ENCODE results near the gene KLF4. TPM values are rescaled to one million over a fixed set of nuclear protein-coding genes. Genes with fewer than 3 reads are reported as not detected.

Gene KLF4
- polyA plus RNA-seq, 1 donor (not counting 4 experiments of a cell fraction or from before 2014, with no cell fraction given), result 37.1 TPM

DNA sequence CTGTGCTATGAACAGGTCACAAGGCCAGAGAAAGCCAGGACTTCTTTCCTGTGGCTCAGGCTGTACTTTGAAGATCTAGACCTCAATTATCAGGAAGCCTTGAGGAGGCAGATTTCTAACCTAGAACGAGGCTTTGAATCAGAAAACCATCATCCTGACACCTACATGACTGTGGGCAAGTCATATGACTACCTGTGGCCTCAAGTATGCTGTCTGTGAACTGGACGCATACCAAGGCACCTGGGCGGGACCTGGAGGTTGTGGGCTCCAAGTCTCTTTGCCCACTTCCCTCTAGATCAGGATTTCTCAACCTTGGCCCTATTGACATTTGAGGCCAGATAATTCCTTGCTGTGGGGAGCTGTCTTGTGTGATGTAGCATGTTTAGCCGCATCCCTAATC lies 42.5 kb downstream of the KLF4 start:
- Histone ChIP-seq H3K36me3 (ENCODE audit: control insufficient read depth in 2 of 2, extremely low read depth in 1 of 2, insufficient read depth in 2 of 2, low read length in 2 of 2) (no peaks in the 10 kb centered on the region), H3K4me2 (ENCODE audit: control insufficient read depth, extremely low read depth, insufficient read depth, low read depth, low read length) (no peak overlapping the region), H3K27me3 (ENCODE audit: control insufficient read depth, extremely low read depth, insufficient read depth, low read length) (no peaks in the 10 kb centered on the region), H4K20me1 (ENCODE audit: control insufficient read depth, extremely low read depth, insufficient read depth, low read length) (no peaks in the 10 kb centered on the region), H3K27ac (ENCODE audit: control insufficient read depth, insufficient read depth, low read length) (no peak overlapping the region), H3K4me1 (ENCODE audit: control insufficient read depth, extremely low read depth, insufficient read depth, low read length) (peaks cover 21% of the 10 kb centered on the region), H3K9me1 (ENCODE audit: control insufficient read depth, extremely low read depth, insufficient read depth, low read length) (no peaks in the 10 kb centered on the region), H3K9me3 (ENCODE audit: control insufficient read depth, low read depth, low read length) (no peaks in the 10 kb centered on the region), H3K79me2 (ENCODE audit: control insufficient read depth, insufficient read depth, low read length) (no peaks in the 10 kb centered on the region), H3K9ac (ENCODE audit: control insufficient read depth, extremely low read depth, insufficient read depth, low read length) (no peak overlapping the region), H2AFZ (ENCODE audit: control insufficient read depth, low read length) (no peak overlapping the region), H3K4me3 (ENCODE audit: control insufficient read depth in 2 of 3, extremely low read depth in 1 of 3, insufficient read depth in 2 of 3, low read depth in 1 of 3, low read length in 3 of 3) (no peak overlapping the region)
- DNase-seq (ENCODE audit: low read depth, low spot score) (no peak), FAIRE-seq (no peak)
- dilution Hi-C loops (cut with MboI; ENCODE audit: extremely low pct_ligation_motif_present, low sequenced_read_pairs), result no loop called here
- TF ChIP-seq, protein P1, sequence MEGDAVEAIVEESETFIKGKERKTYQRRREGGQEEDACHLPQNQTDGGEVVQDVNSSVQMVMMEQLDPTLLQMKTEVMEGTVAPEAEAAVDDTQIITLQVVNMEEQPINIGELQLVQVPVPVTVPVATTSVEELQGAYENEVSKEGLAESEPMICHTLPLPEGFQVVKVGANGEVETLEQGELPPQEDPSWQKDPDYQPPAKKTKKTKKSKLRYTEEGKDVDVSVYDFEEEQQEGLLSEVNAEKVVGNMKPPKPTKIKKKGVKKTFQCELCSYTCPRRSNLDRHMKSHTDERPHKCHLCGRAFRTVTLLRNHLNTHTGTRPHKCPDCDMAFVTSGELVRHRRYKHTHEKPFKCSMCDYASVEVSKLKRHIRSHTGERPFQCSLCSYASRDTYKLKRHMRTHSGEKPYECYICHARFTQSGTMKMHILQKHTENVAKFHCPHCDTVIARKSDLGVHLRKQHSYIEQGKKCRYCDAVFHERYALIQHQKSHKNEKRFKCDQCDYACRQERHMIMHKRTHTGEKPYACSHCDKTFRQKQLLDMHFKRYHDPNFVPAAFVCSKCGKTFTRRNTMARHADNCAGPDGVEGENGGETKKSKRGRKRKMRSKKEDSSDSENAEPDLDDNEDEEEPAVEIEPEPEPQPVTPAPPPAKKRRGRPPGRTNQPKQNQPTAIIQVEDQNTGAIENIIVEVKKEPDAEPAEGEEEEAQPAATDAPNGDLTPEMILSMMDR (optimal IDR thresholded peaks at IDR 0.05 in 1 of 3, IDR thresholded peaks at IDR 0.05 in 1 of 3, conservative IDR thresholded peaks at IDR 0.05 in 1 of 3; ENCODE audit: extremely low read depth in 1 of 3, insufficient read depth in 2 of 3, low read length in 3 of 3), result no peak

GRCh38 chr9:107446491-107446890 lies 43.1 kb downstream of the KLF4 start:
- H4K20me1 ChIP-seq (ENCODE audit: control insufficient read depth, extremely low read depth, insufficient read depth, low read length), result no peaks in the 10 kb centered on the region
- no peak overlapping the region for H2AFZ ChIP-seq (ENCODE audit: control insufficient read depth, low read length)
- no peak overlapping the region for H3K4me2 ChIP-seq (ENCODE audit: control insufficient read depth, extremely low read depth, insufficient read depth, low read depth, low read length)
- no peak overlapping the region for H3K4me3 ChIP-seq (ENCODE audit: control insufficient read depth in 2 of 3, extremely low read depth in 1 of 3, insufficient read depth in 2 of 3, low read depth in 1 of 3, low read length in 3 of 3)
- no peaks in the 10 kb centered on the region for H3K9me1 ChIP-seq (ENCODE audit: control insufficient read depth, extremely low read depth, insufficient read depth, low read length)
- dilution Hi-C loops (cut with MboI; ENCODE audit: extremely low pct_ligation_motif_present, low sequenced_read_pairs), result no loop called here
- TF ChIP-seq, protein P1 (optimal IDR thresholded peaks at IDR 0.05 in 1 of 3, IDR thresholded peaks at IDR 0.05 in 1 of 3, conservative IDR thresholded peaks at IDR 0.05 in 1 of 3; ENCODE audit: extremely low read depth in 1 of 3, insufficient read depth in 2 of 3, low read length in 3 of 3), result no peak
- TF ChIP-seq EZH2 (IDR thresholded peaks at IDR 0.05; ENCODE audit: low read length), result no peak
- H3K27me3 ChIP-seq (ENCODE audit: control insufficient read depth, extremely low read depth, insufficient read depth, low read length), result no peaks in the 10 kb centered on the region
- no peak overlapping the region for H3K9ac ChIP-seq (ENCODE audit: control insufficient read depth, extremely low read depth, insufficient read depth, low read length)
- FAIRE-seq (no peak), DNase-seq (ENCODE audit: low read depth, low spot score) (no peak)
- no peak overlapping the region for H3K27ac ChIP-seq (ENCODE audit: control insufficient read depth, insufficient read depth, low read length)
- no peaks in the 10 kb centered on the region for H3K79me2 ChIP-seq (ENCODE audit: control insufficient read depth, insufficient read depth, low read length)
- H3K9me3 ChIP-seq (ENCODE audit: control insufficient read depth, low read depth, low read length), result no peaks in the 10 kb centered on the region
- peaks cover 15% of the 10 kb centered on the region for H3K4me1 ChIP-seq (ENCODE audit: control insufficient read depth, extremely low read depth, insufficient read depth, low read length)
- no peaks in the 10 kb centered on the region for H3K36me3 ChIP-seq (ENCODE audit: control insufficient read depth in 2 of 2, extremely low read depth in 1 of 2, insufficient read depth in 2 of 2, low read length in 2 of 2)

All from keratinocyte (primary cell).